HCT116 (cell line): ENCODE data around the gene CIZ1.

ENCODE experiments used
- CTCF ChIP-seq, 3 experiments: fragments of 200-600 bp in 1 of 3; sonication (generic) in 1 of 3; IDR thresholded peaks in 2 of 3; conservative IDR thresholded peaks in 1 of 3; 2 replicates each; pipeline ENCODE4 v1.5.1; 2012 to 2017; ENCODE audit warnings: low read depth in 2 of 3, low read length in 2 of 3, antibody characterized with exemption in 1 of 3, borderline replicate concordance in 1 of 3, control low read depth in 1 of 3, mild to moderate bottlenecking in 1 of 3, mixed read lengths in 1 of 3, mixed run types in 1 of 3, moderate library complexity in 1 of 3; ENCODE audit not compliant: insufficient read depth in 1 of 3
- EGR1 ChIP-seq: IDR thresholded peaks from 2 replicates; pipeline ENCODE4 v1.6.1; 2012; ENCODE audit warnings: low read depth
- EZH2phosphoT487 ChIP-seq: fragments of 200-600 bp; IDR thresholded peaks from 2 replicates; pipeline ENCODE4 v1.6.1; 2018; ENCODE audit warnings: antibody characterized with exemption, borderline replicate concordance
- JUND ChIP-seq: IDR thresholded peaks from 2 replicates; pipeline ENCODE4 v1.6.1; 2012
- SP1 ChIP-seq: IDR thresholded peaks from 2 replicates; pipeline ENCODE4 v1.6.1; 2012; ENCODE audit warnings: low read depth

GRCh38 chr9:128117613-128118471 is 73.5 kb downstream of the CIZ1 start:
- TF ChIP-seq EZH2phosphoT487 (no peak), CTCF (IDR thresholded peaks at IDR 0.05 in 2 of 3, conservative IDR thresholded peaks at IDR 0.05 in 1 of 3; ENCODE audit: borderline replicate concordance in 1 of 3, insufficient read depth in 1 of 3, low read depth in 2 of 3, low read length in 2 of 3) (peak in 2 of 3 experiments; percentile 100; a peak in 4 of 6 replicates), EGR1 (no peak), JUND (no peak), SP1 (no peak)
